ENCODE data around the gene R3HCC1L.

The R3HCC1L gene

DNA sequence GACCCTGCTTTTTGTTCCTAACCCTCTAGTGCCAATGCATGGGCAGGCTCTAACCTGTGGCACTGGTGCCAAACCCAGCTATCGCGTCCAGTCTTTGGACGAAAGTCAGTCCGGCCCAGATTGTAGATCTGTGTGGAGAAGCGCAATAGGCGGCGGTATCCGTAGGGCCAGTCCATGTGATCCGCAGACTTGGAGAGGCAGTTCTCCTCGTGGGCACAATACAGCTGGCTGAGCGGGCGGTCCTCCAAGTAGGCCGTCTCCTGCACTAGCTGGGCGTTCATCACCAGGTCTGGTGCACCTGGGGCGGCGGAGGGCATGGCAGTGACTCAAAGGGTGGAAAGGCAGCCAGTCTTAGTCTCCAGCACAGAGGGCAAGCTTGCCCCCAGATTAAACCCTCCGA, 119.0 kb downstream of the R3HCC1L start:
- no peaks in the 10 kb centered on the region for H3K9me3 ChIP-seq (ENCODE audit: control insufficient read depth in 1 of 2, low read length in 2 of 2)
- H3K4me1 ChIP-seq (ENCODE audit: control insufficient read depth in 1 of 2, insufficient read depth in 2 of 2, low read length in 2 of 2): no peaks in the 10 kb centered on the region
- H3K27me3 ChIP-seq (ENCODE audit: low read depth, low read length): no peaks in the 10 kb centered on the region
- no peak overlapping the region for H3K4me3 ChIP-seq (ENCODE audit: low read depth in 1 of 2, low read length in 2 of 2)
- no peak overlapping the region for H3K27ac ChIP-seq (ENCODE audit: low read length)
- peaks cover 23 to 34% of the 10 kb centered on the region in 2 donors for H3K36me3 ChIP-seq (ENCODE audit: control insufficient read depth in 1 of 2, insufficient read depth in 2 of 2, low read length in 2 of 2)

DNA sequence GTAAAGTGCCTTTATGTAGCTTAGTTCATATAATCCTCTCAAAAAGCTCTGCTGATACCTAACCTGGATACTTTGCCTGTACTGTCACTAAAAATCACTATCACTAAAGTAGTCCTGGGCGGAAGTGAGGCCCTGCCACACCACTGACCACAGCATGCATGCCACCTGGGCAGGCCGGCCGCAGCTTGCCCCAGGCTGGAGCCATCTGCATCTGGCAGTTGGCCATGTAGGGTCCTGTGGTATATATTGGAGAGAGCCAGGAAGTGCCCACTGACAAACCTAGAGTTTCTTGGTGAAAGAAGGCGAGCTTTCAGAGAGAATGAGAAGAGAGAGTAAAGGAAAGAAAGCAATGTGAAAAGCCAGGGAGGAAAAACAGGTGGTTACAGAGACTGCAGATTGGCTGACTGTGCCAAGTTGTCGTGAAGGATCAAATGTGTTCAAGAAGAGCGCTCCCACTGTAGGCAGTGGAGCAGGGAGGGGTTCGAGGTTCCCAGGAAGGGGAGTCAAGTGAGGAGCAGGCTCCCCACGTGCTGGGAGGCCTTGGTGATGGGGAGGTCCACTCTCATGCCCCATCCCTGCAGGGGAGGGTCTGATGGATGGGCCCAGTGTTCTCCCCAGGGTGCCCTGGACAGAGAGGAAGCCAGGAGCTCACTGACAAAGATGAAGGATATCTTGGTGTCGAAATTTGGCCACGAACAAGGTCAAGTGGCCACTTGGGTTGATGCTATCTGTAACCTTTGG, 119.9 kb downstream of the R3HCC1L start:
- H3K9me3 ChIP-seq (ENCODE audit: control insufficient read depth in 1 of 2, low read length in 2 of 2): no peaks in the 10 kb centered on the region
- peaks cover 14 to 25% of the 10 kb centered on the region in 2 donors for H3K36me3 ChIP-seq (ENCODE audit: control insufficient read depth in 1 of 2, insufficient read depth in 2 of 2, low read length in 2 of 2)
- H3K27ac ChIP-seq (ENCODE audit: low read length): no peak overlapping the region
- H3K4me3 ChIP-seq (ENCODE audit: low read depth in 1 of 2, low read length in 2 of 2): no peak overlapping the region
- no peaks in the 10 kb centered on the region for H3K27me3 ChIP-seq (ENCODE audit: low read depth, low read length)
- no peaks in the 10 kb centered on the region for H3K4me1 ChIP-seq (ENCODE audit: control insufficient read depth in 1 of 2, insufficient read depth in 2 of 2, low read length in 2 of 2)

DNA sequence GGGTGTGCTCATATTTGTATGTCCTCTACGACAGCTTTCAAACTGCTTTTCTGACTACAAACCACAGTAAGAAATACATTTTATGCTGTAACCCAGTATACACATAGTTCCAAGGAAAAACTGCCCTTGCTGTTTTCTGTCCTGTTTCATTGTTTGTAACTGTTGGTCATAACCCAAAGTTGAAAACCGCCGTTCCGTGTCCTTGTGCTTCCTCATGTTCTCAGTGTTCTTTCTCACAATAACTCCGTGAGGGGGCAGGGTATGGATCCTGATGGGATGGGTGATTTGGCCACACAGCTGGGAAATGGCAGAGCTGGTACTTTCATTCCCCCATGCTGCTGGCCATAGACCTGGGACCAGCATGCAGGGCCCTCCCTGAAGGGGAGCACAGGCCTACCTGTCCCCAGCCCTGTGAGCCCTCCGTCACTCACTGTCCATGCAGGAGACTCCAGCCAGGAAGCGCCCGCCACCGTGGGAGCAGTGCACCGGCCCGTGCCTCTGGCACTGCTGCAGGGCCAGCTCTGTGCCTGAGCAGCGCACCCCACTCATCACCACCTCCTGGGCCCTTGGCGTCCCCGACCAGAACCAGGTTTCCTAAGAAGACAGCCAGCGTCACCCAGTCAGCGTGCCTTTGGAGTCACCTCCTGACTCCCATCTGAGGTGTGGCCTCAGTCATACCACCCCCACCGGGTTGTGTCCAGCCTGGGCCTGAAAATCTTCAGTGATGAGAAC, 120.9 kb downstream of the R3HCC1L start:
- H3K27me3 ChIP-seq (ENCODE audit: low read depth, low read length): no peaks in the 10 kb centered on the region
- no peak overlapping the region for H3K4me3 ChIP-seq (ENCODE audit: low read depth in 1 of 2, low read length in 2 of 2)
- H3K9me3 ChIP-seq (ENCODE audit: control insufficient read depth in 1 of 2, low read length in 2 of 2): no peaks in the 10 kb centered on the region
- H3K36me3 ChIP-seq (ENCODE audit: control insufficient read depth in 1 of 2, insufficient read depth in 2 of 2, low read length in 2 of 2): peaks cover 8 to 19% of the 10 kb centered on the region in 2 donors
- H3K27ac ChIP-seq (ENCODE audit: low read length): no peak overlapping the region
- peaks cover 0 to under 1% of the 10 kb centered on the region in 2 donors for H3K4me1 ChIP-seq (ENCODE audit: control insufficient read depth in 1 of 2, insufficient read depth in 2 of 2, low read length in 2 of 2)

DNA sequence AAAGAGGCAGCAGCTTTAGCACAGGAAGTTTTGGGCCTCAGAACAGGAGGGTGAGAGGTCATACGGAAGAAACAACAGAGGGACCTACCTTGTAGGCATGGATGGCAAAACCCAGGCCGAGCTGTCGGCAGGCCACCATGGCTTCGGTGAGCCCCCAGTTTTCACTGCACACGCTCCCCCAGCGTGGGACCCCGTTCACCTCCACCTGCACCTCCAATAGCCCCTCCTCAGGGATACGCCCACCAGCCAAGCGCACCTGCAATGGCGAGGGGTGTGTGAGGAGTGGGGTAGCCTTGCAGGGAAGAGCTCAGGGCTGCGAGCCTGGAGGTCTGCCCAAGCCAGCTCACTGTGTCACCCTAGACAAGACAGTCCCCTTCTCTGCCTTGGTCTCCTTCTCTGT, 122.2 kb downstream of the R3HCC1L start:
- H3K4me1 ChIP-seq (ENCODE audit: control insufficient read depth in 1 of 2, insufficient read depth in 2 of 2, low read length in 2 of 2): peaks cover 0 to 6% of the 10 kb centered on the region in 2 donors
- H3K4me3 ChIP-seq (ENCODE audit: low read depth in 1 of 2, low read length in 2 of 2): no peak overlapping the region
- no peaks in the 10 kb centered on the region for H3K27me3 ChIP-seq (ENCODE audit: low read depth, low read length)
- H3K36me3 ChIP-seq (ENCODE audit: control insufficient read depth in 1 of 2, insufficient read depth in 2 of 2, low read length in 2 of 2): peaks cover 0 to 9% of the 10 kb centered on the region in 2 donors
- no peaks in the 10 kb centered on the region for H3K9me3 ChIP-seq (ENCODE audit: control insufficient read depth in 1 of 2, low read length in 2 of 2)
- H3K27ac ChIP-seq (ENCODE audit: low read length): no peak overlapping the region

DNA sequence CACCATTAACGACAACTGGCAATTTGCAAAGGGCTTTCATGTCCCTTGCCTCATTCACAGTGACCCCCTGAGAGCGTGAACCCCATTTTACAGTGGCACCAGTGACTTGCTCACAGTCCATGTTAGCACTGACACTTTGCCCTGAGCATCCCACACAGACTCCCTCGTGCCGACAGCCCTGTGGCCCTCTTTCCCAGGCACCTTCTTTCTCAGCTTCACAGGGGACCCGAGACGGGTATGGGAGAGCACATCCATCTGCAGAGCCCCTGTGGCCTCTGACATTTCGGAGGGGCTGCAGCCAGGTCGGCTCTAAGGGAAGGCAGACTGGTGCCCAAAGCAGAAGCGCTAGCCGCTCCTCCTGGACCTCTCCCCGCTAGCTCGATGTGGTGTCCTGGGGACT, 122.7 kb downstream of the R3HCC1L start:
- H3K27ac ChIP-seq (ENCODE audit: low read length): no peak overlapping the region
- H3K27me3 ChIP-seq (ENCODE audit: low read depth, low read length): no peaks in the 10 kb centered on the region
- H3K4me3 ChIP-seq (ENCODE audit: low read depth in 1 of 2, low read length in 2 of 2): no peak overlapping the region
- H3K4me1 ChIP-seq (ENCODE audit: control insufficient read depth in 1 of 2, insufficient read depth in 2 of 2, low read length in 2 of 2): peaks cover 0 to 6% of the 10 kb centered on the region in 2 donors
- H3K36me3 ChIP-seq (ENCODE audit: control insufficient read depth in 1 of 2, insufficient read depth in 2 of 2, low read length in 2 of 2): peaks cover 0 to 4% of the 10 kb centered on the region in 2 donors
- H3K9me3 ChIP-seq (ENCODE audit: control insufficient read depth in 1 of 2, low read length in 2 of 2): no peaks in the 10 kb centered on the region

DNA sequence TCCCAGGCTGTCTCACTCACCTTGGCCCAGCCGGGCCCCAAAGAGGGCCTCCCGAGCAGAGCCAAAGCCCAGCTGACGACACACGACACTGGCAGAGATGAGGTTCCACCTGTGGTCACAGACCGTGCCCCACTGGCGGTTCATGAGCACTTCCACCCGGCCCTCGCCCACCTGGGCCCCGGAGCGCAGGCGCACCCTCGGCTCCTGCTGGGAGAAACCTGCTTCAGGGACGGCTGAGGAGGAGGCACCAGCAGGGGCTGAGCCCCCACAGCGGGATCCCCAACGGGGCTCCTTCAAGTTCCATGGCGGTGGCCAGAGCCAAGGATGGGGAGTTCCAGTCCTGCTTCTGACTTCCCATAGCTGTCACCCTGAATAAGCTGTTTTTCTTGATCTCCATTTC, 123.5 kb downstream of the R3HCC1L start:
- no peaks in the 10 kb centered on the region for H3K36me3 ChIP-seq (ENCODE audit: control insufficient read depth in 1 of 2, insufficient read depth in 2 of 2, low read length in 2 of 2)
- H3K4me1 ChIP-seq (ENCODE audit: control insufficient read depth in 1 of 2, insufficient read depth in 2 of 2, low read length in 2 of 2): peaks cover 0 to 6% of the 10 kb centered on the region in 2 donors
- no peaks in the 10 kb centered on the region for H3K9me3 ChIP-seq (ENCODE audit: control insufficient read depth in 1 of 2, low read length in 2 of 2)
- H3K4me3 ChIP-seq (ENCODE audit: low read depth in 1 of 2, low read length in 2 of 2): no peak overlapping the region
- no peak overlapping the region for H3K27ac ChIP-seq (ENCODE audit: low read length)
- no peaks in the 10 kb centered on the region for H3K27me3 ChIP-seq (ENCODE audit: low read depth, low read length)

DNA sequence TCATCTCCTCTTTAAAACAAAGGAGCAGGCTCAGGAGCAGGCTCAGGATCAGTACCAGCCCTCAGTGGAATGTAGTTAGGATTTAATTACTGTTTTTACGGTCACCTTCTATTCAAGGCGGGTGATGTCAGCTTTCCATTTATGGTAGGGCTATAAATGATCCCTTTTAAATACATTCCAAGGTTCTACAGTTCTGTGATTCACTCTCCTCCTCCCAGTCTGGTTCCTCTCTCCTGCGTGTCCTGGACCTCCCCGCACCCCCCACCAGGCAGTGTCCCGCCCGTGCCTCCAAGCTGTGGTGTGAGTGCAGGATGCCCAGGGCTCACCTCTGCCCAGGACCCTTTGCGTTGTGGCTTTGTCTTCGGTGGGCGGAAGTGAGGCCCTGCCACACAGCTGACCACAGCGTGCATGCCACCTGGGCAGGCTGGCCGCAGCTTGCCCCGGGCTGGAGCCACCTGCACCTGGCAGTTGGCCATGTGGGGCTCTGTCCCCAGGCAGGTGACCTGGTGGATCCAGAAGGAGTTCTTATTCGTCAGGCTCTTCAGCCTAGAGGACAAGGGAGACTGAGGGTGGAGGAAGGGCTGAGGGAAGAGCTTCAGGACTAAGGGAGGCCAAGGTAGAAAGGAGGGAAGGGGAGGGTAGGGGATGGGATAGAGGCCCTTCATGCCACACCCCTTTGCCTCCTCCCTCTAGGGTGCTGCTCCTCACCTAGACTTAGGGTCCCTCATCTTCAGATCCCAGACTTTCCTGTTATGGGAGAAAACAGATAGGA, 124.4 kb downstream of the R3HCC1L start:
- H3K27ac ChIP-seq (ENCODE audit: low read length): no peak overlapping the region
- no peaks in the 10 kb centered on the region for H3K9me3 ChIP-seq (ENCODE audit: control insufficient read depth in 1 of 2, low read length in 2 of 2)
- H3K4me1 ChIP-seq (ENCODE audit: control insufficient read depth in 1 of 2, insufficient read depth in 2 of 2, low read length in 2 of 2): peaks cover 0 to 6% of the 10 kb centered on the region in 2 donors

DNA sequence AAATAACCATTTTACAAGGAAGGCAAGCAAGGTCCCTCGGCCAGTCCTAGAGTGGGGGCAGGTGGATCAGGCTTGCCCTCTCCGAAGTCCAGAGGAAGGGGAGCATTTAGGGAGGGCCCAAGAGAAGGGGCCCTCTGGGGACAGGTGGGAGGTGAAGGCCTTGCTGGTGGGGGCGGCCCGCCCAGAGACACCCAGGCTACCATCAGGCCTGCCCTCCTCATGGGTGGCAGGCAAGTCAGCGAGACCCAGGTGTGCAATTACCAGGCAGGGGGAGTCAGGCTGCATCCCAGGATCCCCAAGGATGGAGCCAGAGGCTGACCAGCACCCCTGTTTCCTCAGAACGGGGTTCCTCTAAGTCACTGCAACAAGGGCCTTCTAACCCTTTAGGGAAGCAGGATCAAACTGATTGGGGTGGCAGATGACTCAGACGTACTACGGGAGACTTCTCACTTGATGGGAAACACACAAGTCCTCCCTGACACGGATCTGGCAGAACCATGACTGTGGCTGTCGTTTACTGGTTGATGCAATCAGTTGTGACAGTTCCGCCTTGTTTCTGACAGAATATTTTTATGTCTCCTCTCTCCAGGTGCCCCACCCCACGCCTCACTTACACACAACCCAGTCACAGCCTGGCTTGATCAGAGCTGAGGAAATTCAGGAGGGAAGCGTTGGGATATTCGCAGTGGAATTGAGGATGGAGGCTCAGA, 125.3 kb downstream of the R3HCC1L start:
- no peak overlapping the region for H3K4me3 ChIP-seq (ENCODE audit: low read depth in 1 of 2, low read length in 2 of 2)
- H3K4me1 ChIP-seq (ENCODE audit: control insufficient read depth in 1 of 2, insufficient read depth in 2 of 2, low read length in 2 of 2): peaks cover 0 to 6% of the 10 kb centered on the region in 2 donors
- no peak overlapping the region for H3K27ac ChIP-seq (ENCODE audit: low read length)
- H3K27me3 ChIP-seq (ENCODE audit: low read depth, low read length): no peaks in the 10 kb centered on the region
- H3K36me3 ChIP-seq (ENCODE audit: control insufficient read depth in 1 of 2, insufficient read depth in 2 of 2, low read length in 2 of 2): no peaks in the 10 kb centered on the region
- no peaks in the 10 kb centered on the region for H3K9me3 ChIP-seq (ENCODE audit: control insufficient read depth in 1 of 2, low read length in 2 of 2)

More for the DNA sequence above, 124.4 kb downstream of the R3HCC1L start:
- no peaks in the 10 kb centered on the region for H3K27me3 ChIP-seq (ENCODE audit: low read depth, low read length)
- H3K36me3 ChIP-seq (ENCODE audit: control insufficient read depth in 1 of 2, insufficient read depth in 2 of 2, low read length in 2 of 2): no peaks in the 10 kb centered on the region
- no peak overlapping the region for H3K4me3 ChIP-seq (ENCODE audit: low read depth in 1 of 2, low read length in 2 of 2)

DNA sequence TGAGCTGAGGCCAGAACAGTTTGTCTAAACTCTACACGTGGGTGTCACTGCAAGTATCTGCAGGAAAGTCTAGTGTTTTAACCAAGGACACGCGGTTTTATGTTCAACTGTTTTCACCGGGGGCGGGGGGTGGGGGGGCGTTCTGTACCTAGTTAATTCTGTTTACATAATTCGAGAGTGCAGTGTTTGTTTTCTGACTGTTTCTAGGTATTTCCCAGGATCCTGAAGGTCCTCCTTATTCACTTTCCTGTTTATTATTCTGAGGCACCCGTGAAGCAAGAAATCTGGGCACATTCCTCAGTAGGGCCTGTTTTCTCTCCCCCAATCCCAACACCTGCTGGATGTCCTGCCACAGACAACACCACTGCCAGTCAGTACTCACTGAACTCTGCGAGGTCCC, 125.9 kb downstream of the R3HCC1L start:
- H3K4me1 ChIP-seq (ENCODE audit: control insufficient read depth in 1 of 2, insufficient read depth in 2 of 2, low read length in 2 of 2): peaks cover 0 to 6% of the 10 kb centered on the region in 2 donors
- no peaks in the 10 kb centered on the region for H3K27me3 ChIP-seq (ENCODE audit: low read depth, low read length)
- H3K4me3 ChIP-seq (ENCODE audit: low read depth in 1 of 2, low read length in 2 of 2): no peak overlapping the region
- H3K9me3 ChIP-seq (ENCODE audit: control insufficient read depth in 1 of 2, low read length in 2 of 2): no peaks in the 10 kb centered on the region
- no peaks in the 10 kb centered on the region for H3K36me3 ChIP-seq (ENCODE audit: control insufficient read depth in 1 of 2, insufficient read depth in 2 of 2, low read length in 2 of 2)
- no peak overlapping the region for H3K27ac ChIP-seq (ENCODE audit: low read length)

DNA sequence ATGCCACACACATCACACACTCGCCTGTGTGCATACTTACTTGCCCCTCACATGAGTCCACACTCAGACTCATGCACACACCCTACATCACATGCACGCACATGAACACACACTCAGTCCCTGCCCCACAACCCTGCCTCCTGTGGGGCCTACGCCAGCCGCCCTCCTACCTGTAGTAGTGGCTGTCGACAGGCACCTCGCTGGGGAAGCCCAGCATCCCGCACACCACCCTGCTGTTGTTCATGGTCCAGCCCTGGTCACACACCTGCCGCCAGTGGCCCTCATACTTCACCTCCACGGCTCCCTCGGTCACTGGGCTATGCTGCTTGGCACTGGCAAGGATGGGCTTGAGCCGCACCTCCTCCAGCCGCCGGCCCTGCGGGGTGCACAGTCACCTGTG, 126.3 kb downstream of the R3HCC1L start:
- H3K27ac ChIP-seq (ENCODE audit: low read length): no peak overlapping the region
- H3K4me1 ChIP-seq (ENCODE audit: control insufficient read depth in 1 of 2, insufficient read depth in 2 of 2, low read length in 2 of 2): peaks cover 0 to 6% of the 10 kb centered on the region in 2 donors
- no peaks in the 10 kb centered on the region for H3K36me3 ChIP-seq (ENCODE audit: control insufficient read depth in 1 of 2, insufficient read depth in 2 of 2, low read length in 2 of 2)
- H3K4me3 ChIP-seq (ENCODE audit: low read depth in 1 of 2, low read length in 2 of 2): no peak overlapping the region
- no peaks in the 10 kb centered on the region for H3K27me3 ChIP-seq (ENCODE audit: low read depth, low read length)
- no peaks in the 10 kb centered on the region for H3K9me3 ChIP-seq (ENCODE audit: control insufficient read depth in 1 of 2, low read length in 2 of 2)

All from muscle layer of duodenum (tissue), 2 donors.